SK-N-MC (cell line): ENCODE data around the gene NACAD.

Experiments used
- EZH2 ChIP-seq: fragments of 200-600 bp; sonication (generic); IDR thresholded peaks from one replicate; pipeline ENCODE4 v1.6.1; 2017; ENCODE audit warnings: antibody characterized with exemption
- POLR2AphosphoS5 ChIP-seq: IDR thresholded peaks from 2 replicates; pipeline ENCODE4 v1.6.1; 2012; ENCODE audit warnings: mild to moderate bottlenecking, low read depth, low read length, borderline replicate concordance

DNA sequence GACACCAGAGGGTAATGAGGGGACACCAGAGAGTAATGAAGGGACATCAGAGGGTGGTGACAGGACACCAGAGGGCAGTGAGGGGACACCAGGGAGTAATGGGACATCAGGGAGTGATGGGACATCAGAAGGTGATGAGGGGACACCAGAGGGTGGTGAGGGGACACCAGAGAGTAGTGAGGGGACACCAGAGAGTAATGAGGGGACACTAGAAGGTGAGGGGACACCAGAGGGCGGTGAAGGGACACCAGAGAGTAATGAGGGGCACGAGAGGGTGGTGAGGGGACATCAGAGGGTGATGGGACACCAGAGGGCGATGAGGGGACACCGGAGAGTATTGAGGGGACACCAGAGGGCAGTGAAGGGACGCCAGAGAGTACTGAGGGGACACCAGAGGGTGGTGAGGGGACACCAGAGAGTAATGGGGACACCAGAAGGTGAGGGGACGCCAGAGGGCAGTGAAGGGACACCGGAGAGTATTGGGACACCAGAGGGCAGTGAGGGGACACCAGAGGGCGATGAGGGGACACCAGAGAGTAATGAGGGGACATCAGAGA, 10.6 kb downstream of the NACAD start:
- TF ChIP-seq POLR2AphosphoS5 (no peak), EZH2 (no peak)
